GM23338 (cell line): ENCODE data around the gene NPHP3.

Experiments
- ETS1 ChIP-seq: IDR thresholded peaks from 2 replicates; pipeline ENCODE4 v1.6.1; 2016; ENCODE audit warnings: antibody characterized with exemption
- EZH2 ChIP-seq: fragments of 200-600 bp; sonication (generic); IDR thresholded peaks from one replicate; pipeline ENCODE4 v1.8.0; 2017; ENCODE audit warnings: antibody characterized with exemption, mild to moderate bottlenecking, low read depth; ENCODE audit not compliant: unreplicated experiment
- EZH2phosphoT487 ChIP-seq: fragments of 200-600 bp; sonication (generic); IDR thresholded peaks from one replicate; pipeline ENCODE4 v1.8.1; 2018; ENCODE audit warnings: antibody characterized with exemption; ENCODE audit not compliant: unreplicated experiment
- POLR2AphosphoS5 ChIP-seq: IDR thresholded peaks from 2 replicates; pipeline ENCODE4 v1.6.1; 2016; ENCODE audit warnings: antibody characterized with exemption, low read depth
- REST ChIP-seq: IDR thresholded peaks from one replicate; pipeline ENCODE4 v1.6.1; 2018; ENCODE audit warnings: antibody characterized with exemption; ENCODE audit not compliant: unreplicated experiment
- ZNF331 ChIP-seq: fragments of 250-450 bp; sonication (Bioruptor Pico); IDR thresholded peaks from 2 replicates; pipeline ENCODE4 v1.5.0; 2020; ENCODE audit warnings: low read depth, mild to moderate bottlenecking, moderate library complexity
- TF ChIP-seq, protein P1 (sequence below), 2 experiments: fragments of 200-600 bp in 1 of 2; sonication (generic) in 1 of 2; conservative IDR thresholded peaks; 2 replicates each; pipeline versions ENCODE4 v1.5.1 to v1.6.1; 2016 to 2017; ENCODE audit warnings: antibody characterized with exemption in 2 of 2, low read depth in 2 of 2, mild to moderate bottlenecking in 2 of 2, moderate library complexity in 1 of 2

DNA sequence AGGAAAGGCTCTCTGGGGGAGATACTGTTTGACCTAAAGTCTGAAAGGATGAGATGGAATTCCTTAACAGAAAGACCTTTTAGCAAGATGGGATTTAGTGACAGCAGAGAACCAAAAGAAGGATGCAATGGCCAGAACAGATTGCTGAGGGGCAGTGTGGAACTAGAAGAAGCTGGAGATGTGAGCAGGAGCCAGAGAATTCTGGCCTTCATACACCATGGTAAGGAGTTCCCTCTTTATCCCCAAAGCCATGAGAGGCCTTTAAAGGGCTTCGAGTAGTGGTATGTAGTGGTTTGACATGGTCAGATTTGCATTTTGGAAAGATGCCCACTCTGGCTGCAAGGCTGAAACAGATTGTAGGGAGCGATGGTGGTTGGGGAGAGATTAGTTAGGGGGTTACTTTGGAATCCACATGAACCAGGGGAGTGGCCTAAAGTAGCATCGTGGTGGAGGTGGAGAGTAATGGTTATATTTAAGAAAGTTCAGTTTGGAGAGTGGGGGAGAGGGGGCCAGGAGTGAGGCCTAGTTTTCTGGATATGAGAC, 34.0 kb upstream of the NPHP3 start:
- TF ChIP-seq EZH2 (no peak), REST (no peak), POLR2AphosphoS5 (no peak), ETS1 (no peak), EZH2phosphoT487 (no peak), ZNF331 (CRISPR knock-in tag) (no peak)
- TF ChIP-seq, protein P1, sequence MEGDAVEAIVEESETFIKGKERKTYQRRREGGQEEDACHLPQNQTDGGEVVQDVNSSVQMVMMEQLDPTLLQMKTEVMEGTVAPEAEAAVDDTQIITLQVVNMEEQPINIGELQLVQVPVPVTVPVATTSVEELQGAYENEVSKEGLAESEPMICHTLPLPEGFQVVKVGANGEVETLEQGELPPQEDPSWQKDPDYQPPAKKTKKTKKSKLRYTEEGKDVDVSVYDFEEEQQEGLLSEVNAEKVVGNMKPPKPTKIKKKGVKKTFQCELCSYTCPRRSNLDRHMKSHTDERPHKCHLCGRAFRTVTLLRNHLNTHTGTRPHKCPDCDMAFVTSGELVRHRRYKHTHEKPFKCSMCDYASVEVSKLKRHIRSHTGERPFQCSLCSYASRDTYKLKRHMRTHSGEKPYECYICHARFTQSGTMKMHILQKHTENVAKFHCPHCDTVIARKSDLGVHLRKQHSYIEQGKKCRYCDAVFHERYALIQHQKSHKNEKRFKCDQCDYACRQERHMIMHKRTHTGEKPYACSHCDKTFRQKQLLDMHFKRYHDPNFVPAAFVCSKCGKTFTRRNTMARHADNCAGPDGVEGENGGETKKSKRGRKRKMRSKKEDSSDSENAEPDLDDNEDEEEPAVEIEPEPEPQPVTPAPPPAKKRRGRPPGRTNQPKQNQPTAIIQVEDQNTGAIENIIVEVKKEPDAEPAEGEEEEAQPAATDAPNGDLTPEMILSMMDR (conservative IDR thresholded peaks at IDR 0.05; ENCODE audit: low read depth in 2 of 2), result no peak
